ENCODE data around the gene LSMEM2.
"Not testable (repeated sequence)": the region's sequence is repeated elsewhere in the genome, so short reads cannot be mapped to it uniquely, and the experiment has no call there.

Gene LSMEM2

GRCh38 chr3:50266017-50266416 lies 12.9 kb upstream of the LSMEM2 start:
- no peak for DNase-seq

GRCh38 chr3:50266836-50267235 lies 12.1 kb upstream of the LSMEM2 start:
- no peak for DNase-seq

GRCh38 chr3:50267280-50267913 lies 11.5 kb upstream of the LSMEM2 start:
- DNase-seq: no peak

GRCh38 chr3:50268276-50268675 lies 10.6 kb upstream of the LSMEM2 start:
- no peak for DNase-seq

- no peak for DNase-seq
Observed at GRCh38 chr3:50268703-50269451, 10.0 kb upstream of the LSMEM2 start, which contains the start of gene SEMA3B. Gene SEMA3B, plus strand, starts transcription at chr3:50269147. Its CDS starts 94 bp downstream, at chr3:50269241.

- DNase-seq: no peak
Observed at GRCh38 chr3:50269460-50269859, 9.4 kb upstream of the LSMEM2 start.

GRCh38 chr3:50269977-50270413 lies 8.9 kb upstream of the LSMEM2 start:
- no peak for DNase-seq

GRCh38 chr3:50270422-50271224 lies 8.3 kb upstream of the LSMEM2 start:
- DNase-seq: no peak

GRCh38 chr3:50271314-50271936 lies 7.5 kb upstream of the LSMEM2 start:
- no peak for DNase-seq

- DNase-seq: not testable (repeated sequence)
Observed at GRCh38 chr3:50272538-50272910, 6.4 kb upstream of the LSMEM2 start.

- DNase-seq: peak; percentile 40 to 85 (median 77)
Observed at GRCh38 chr3:50272911-50273688, 5.8 kb upstream of the LSMEM2 start.

- DNase-seq: no peak
Observed at GRCh38 chr3:50273689-50274065, 5.2 kb upstream of the LSMEM2 start.

- peak; percentile 24 to 71 (median 60) for DNase-seq
Observed at GRCh38 chr3:50274371-50275104, 4.3 kb upstream of the LSMEM2 start.

- peak in 3 of 6 experiments; percentile 12 to 23 (median 13) for DNase-seq
Observed at GRCh38 chr3:50275141-50275995, 3.5 kb upstream of the LSMEM2 start.

- peak in 2 of 6 experiments; percentile 16 to 23 for DNase-seq
Observed at GRCh38 chr3:50275996-50276761, 2.7 kb upstream of the LSMEM2 start.

- no peak for DNase-seq
Observed at GRCh38 chr3:50276762-50277101, 2.2 kb upstream of the LSMEM2 start.

GRCh38 chr3:50278123-50278879 lies 586 bp upstream of the LSMEM2 start:
- DNase-seq: no peak

- no peak for DNase-seq
Observed at GRCh38 chr3:50279255-50280016, 549 bp downstream of the LSMEM2 start.

Data from stimulated activated naive CD4-positive, alpha-beta T cell (primary cell).